Spinal cord (tissue), 10 donors: ENCODE data around the gene CLDN7. TPM values are rescaled to one million over a fixed set of nuclear protein-coding genes. Genes with fewer than 3 reads are reported as not detected.

ENCODE experiments used
- DNase-seq, 6 donors: peaks; one replicate each; pipeline versions ENCODE4 v3.0.0 to v3.0.0-alpha.2; 2013 to 2015; ENCODE audit warnings: low spot score in 6 of 6, low read depth in 4 of 6
- H3K27ac ChIP-seq: one replicate; pipeline ENCODE4 v1.5.1; 2013; ENCODE audit warnings: low read depth, low read length, control low read depth
- H3K27me3 ChIP-seq: one replicate; pipeline ENCODE4 v1.6.1; 2013; ENCODE audit warnings: low read length; ENCODE audit not compliant: control insufficient read depth, insufficient read depth
- H3K36me3 ChIP-seq: one replicate; pipeline ENCODE4 v1.6.1; 2013; ENCODE audit warnings: low read length; ENCODE audit not compliant: control insufficient read depth, insufficient read depth
- H3K4me1 ChIP-seq: one replicate; pipeline ENCODE4 v1.6.1; 2013; ENCODE audit warnings: low read length; ENCODE audit not compliant: control insufficient read depth, insufficient read depth
- H3K4me3 ChIP-seq: one replicate; pipeline ENCODE4 v1.5.1; 2013; ENCODE audit warnings: low read depth, low read length, control low read depth
- H3K9me3 ChIP-seq: one replicate; pipeline ENCODE4 v1.6.1; 2013; ENCODE audit warnings: low read length; ENCODE audit not compliant: control insufficient read depth, insufficient read depth
- WGBS: methylation state at CpG from one replicate; pipeline ENCODE4 v1.1.5; 2013; ENCODE audit warnings: missing lambda C conversion rate; ENCODE audit not compliant: insufficient coverage; 5-methylcytosine and 5-hydroxymethylcytosine counted together
- polyA plus RNA-seq, 2 donors: library from polyadenylated mRNA; unstranded; fragments of 120-200 nt; gene quantifications; one replicate each; pipeline ENCODE4 v1.2.1, GENCODE V29; 2013; ENCODE audit not compliant: insufficient read length in 2 of 2
- total RNA-seq, 2 donors: library from RNA; depleted of rRNA in 1 of 2; stranded (reverse); fragments of 120-200 nt in 1 of 2; fragments of >200 nt in 1 of 2; gene quantifications; one replicate each; pipeline versions ENCODE4 v1.2.3 to v1.2.4, GENCODE V29; 2013 to 2014
- donor health status: healthy.

The CLDN7 gene
- total and polyA plus RNA-seq, 4 donors: 0.79 to 2.3 (median 1.3) TPM

DNA sequence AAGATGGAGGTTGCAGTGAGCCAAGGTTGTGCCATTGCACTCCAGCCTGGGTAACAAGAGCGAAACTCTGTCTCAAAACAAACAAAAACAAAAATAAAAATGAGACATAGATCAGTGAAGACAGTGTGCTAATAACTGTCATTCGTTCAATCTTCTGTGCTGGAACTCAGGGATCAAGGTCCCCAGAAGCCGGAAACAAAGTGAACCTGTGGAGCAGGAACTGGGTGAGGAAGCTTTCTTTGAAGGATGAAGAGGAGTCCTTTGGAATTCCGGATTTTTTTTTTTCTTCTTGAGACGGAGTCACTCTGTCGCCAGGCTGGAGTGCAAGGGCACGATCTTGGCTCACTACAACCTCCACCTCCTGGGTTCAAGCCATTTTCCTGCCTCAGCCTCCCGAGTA, 17.2 kb upstream of the CLDN7 start:
- WGBS: 91% methylated on average over 5 of the region's 8 CpGs
- H3K27me3 ChIP-seq: peaks cover 23% of the 10 kb centered on the region
- DNase-seq: no peak

DNA sequence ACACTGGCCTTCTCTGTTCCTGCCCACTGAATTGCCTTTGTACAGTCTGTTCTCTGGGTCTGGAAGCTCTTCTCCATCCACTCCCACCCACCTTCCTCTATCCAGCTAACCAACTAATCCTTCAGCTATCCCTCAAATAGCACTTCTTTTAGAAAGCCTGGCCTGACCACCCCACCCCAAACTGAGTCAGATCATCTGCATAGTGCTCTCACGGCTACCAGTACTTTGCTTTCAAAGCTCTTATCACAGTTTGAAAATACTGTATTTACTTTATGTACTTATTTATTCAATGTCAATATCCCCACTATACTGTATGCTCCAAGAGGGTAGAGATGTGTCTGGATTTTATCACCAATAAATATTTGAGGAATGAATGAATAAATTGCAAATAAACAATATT, 4.5 kb upstream of the CLDN7 start:
- H3K4me3 ChIP-seq: no peak overlapping the region
- DNase-seq: no peak
- peaks cover 36% of the 10 kb centered on the region for H3K27me3 ChIP-seq
- H3K36me3 ChIP-seq: no peaks in the 10 kb centered on the region
- WGBS: no CpG with 5 or more reads among the region's 1 CpG
- H3K4me1 ChIP-seq: peaks cover 13% of the 10 kb centered on the region
- H3K9me3 ChIP-seq: no peaks in the 10 kb centered on the region
- no peak overlapping the region for H3K27ac ChIP-seq

More for the DNA sequence above, 17.2 kb upstream of the CLDN7 start:
- peaks cover 25% of the 10 kb centered on the region for H3K4me1 ChIP-seq
- H3K9me3 ChIP-seq: no peaks in the 10 kb centered on the region
- H3K27ac ChIP-seq: no peak overlapping the region
- H3K36me3 ChIP-seq: no peaks in the 10 kb centered on the region
- no peak overlapping the region for H3K4me3 ChIP-seq

DNA sequence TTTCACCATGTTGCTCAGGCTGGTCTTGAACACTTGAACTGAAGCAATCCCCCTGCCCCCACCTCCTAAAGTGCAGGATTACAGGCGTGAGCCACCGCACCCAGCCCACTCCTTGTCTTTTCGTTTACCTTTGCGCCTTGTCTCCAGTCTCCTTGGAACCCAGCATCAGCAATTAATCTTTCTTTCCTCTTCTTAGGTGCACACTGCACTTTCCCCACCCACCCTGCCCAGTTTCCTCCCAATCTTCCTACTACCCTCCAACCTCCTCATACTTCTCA, 1.5 kb upstream of the CLDN7 start:
- H3K4me1 ChIP-seq: peaks cover 24% of the 10 kb centered on the region
- 61% methylated on average over 4 of the region's 4 CpGs for WGBS
- no peaks in the 10 kb centered on the region for H3K9me3 ChIP-seq
- H3K27ac ChIP-seq: no peak overlapping the region
- DNase-seq: no peak
- peaks cover 14% of the 10 kb centered on the region for H3K36me3 ChIP-seq
- no peak overlapping the region for H3K4me3 ChIP-seq
- H3K27me3 ChIP-seq: peaks cover 53% of the 10 kb centered on the region

DNA sequence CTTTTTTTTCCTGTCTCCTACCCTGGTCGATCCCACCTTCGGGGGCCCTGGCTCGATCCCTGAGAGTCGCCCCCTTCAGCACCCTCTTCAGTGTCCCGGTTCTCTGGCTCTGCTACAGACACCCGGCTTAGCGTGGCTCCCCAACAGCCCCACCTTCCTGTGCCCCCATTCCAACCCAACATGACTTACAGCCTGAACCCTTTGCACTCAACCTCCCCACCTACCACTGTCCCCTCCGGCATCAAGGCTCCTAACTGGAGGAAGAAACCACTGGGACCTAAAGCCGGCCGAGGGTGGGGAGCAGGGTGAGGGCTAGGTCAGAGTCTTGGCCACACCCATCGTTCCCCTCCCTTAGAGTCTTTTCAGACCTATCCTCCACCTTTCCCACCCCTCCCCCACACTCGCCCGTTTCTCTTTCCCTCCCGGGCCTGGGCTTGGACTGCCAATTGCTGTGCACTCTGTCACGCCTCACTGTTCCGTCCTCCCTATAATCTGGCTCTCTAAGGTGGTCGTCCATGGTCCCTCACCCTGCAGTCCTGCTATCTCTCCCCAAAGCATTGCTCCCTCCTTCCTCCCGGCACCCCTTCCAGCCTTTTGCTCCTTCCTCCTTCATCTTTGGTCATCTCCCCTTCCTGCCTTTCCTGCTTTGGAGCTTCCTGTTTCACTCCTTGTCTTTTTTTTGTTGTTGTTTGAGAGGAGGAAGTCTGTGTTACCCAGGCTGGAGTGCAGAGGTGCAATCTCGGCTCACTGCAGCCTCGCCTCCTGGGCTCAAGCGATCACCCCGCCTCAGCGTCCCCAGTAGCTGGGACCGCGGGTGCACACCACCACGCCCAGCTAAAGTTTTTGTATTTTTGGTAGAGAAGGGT, 890 bp upstream of the CLDN7 start:
- no peaks in the 10 kb centered on the region for H3K9me3 ChIP-seq
- no peak overlapping the region for H3K27ac ChIP-seq
- peaks cover 19% of the 10 kb centered on the region for H3K36me3 ChIP-seq
- H3K4me1 ChIP-seq: peaks cover 24% of the 10 kb centered on the region
- no peak for DNase-seq
- 14% methylated on average over 18 of the region's 26 CpGs for WGBS
- peaks cover 53% of the 10 kb centered on the region for H3K27me3 ChIP-seq
- no peak overlapping the region for H3K4me3 ChIP-seq

DNA sequence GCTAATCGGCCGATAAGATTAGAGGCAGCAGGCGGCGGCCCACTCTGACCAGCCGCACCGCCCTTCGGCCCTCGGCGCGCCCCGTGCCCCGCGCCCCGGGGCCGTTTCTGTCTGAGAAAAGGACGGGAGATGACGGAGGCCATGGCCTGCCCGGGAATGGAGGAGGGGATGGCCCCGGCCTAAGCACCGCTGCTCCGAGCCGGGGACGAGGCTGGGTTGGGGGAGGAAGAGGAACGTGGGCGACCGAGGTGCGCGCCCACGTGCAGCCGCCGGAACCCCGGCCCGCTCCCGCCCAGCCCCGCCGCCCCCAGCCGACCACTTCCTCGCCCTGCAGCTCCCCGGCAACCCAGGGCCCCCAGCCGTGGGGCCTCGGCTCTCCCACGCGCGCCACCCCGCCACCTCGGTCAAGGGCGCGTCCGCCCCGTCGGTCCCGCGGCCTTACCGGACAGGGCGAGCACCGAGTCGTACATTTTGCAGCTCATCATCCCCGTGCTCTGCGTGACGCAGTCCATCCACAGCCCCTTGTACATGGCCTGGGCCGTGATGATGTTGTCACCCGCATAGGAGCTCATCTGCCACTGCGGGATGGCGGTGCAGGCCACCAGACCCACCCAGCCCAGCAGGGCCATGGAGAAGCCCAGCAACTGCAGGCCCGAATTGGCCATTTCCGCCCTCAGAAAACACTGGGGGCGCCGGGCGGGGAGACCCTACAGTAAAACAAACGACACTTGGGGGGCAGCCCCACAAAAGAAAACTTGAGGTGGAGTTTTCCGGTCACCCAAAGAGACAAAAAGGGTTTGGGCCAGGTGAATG, 693 bp downstream of the CLDN7 start:
- no peaks in the 10 kb centered on the region for H3K9me3 ChIP-seq
- H3K4me3 ChIP-seq: peak overlapping the region; percentile 9
- no peak overlapping the region for H3K27ac ChIP-seq
- no peak for DNase-seq
- peaks cover 35% of the 10 kb centered on the region for H3K36me3 ChIP-seq
- H3K4me1 ChIP-seq: peaks cover 24% of the 10 kb centered on the region
- WGBS: 2% methylated on average over 69 of the region's 71 CpGs
- peaks cover 50% of the 10 kb centered on the region for H3K27me3 ChIP-seq

DNA sequence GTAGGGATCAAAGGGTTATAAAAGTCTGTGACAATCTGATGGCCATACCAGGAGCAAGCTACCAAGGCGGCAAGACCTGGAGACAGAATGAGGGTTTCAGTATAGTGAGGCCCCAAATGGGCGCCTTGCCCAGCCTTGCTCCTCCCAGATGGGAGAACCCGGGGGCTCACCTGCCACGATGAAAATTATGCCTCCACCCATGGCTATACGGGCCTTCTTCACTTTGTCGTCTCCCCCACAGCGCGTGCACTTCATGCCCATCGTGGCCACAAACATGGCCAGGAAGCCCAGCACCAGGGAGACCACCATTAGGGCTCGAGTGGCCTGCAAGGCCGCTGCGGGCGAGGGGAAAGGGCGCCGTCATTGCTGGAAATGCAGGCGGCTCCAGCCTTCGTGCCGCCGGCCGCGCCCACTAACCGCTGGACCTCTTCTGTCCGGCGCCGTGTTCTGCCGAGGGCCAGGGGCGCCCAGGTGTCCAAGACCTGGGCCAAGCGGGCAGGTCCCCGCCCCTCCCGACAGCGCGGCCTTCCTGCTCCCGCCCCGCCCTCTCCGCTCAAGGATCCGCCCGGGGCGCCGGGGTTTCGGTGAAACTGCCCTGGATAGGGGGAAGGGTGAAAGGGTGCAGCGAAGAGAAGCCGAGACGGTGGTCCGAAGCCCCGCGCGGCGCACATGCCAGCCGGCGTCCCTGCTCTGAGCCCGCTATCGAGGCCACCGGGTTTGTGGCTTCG, 1.5 kb downstream of the CLDN7 start:
- Histone ChIP-seq H3K36me3 (peaks cover 43% of the 10 kb centered on the region), H3K27me3 (peaks cover 48% of the 10 kb centered on the region), H3K4me3 (peak overlapping the region; percentile 9), H3K4me1 (peaks cover 24% of the 10 kb centered on the region), H3K9me3 (no peaks in the 10 kb centered on the region), H3K27ac (no peak overlapping the region)
- 6% methylated on average over 54 of the region's 54 CpGs for WGBS
- DNase-seq: no peak

DNA sequence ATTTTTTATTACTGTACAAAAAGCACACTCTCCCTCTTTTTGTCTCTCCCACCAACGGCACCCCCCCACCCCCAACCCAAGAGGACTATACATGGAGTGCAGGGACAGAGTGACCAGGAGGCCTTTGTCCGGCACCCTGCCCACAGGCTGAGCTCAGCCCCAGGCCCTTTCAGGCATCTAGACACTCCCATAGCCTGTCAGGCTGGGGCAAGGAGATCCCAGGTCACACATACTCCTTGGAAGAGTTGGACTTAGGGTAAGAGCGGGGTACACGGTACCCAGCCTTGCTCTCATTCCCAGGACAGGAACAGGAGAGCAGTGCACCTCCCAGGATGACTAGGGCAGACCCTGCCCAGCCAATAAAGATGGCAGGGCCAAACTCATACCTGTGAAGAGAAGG, 2.1 kb downstream of the CLDN7 start:
- Histone ChIP-seq H3K27me3 (peaks cover 47% of the 10 kb centered on the region), H3K4me1 (peaks cover 24% of the 10 kb centered on the region), H3K27ac (no peak overlapping the region), H3K4me3 (no peak overlapping the region), H3K36me3 (peaks cover 49% of the 10 kb centered on the region), H3K9me3 (no peaks in the 10 kb centered on the region)
- no peak for DNase-seq
- 100% methylated on average over 3 of the region's 4 CpGs for WGBS

DNA sequence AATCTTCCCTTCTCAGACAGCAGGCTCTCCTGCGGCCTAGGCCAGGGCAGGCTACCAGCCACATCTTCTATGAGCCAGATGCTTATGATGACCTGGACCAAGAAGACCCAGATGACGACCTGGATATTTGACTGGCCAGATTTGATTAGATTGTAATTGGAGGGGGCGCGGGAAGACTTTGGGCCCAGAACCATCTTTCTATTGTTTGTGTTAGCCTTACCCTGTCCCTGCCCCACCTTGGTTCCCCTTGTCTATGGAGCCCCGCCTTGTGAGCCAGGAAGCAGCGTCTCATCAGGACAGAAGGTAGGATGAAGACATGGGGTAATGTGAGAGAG, 2.8 kb downstream of the CLDN7 start:
- DNase-seq: no peak
- H3K9me3 ChIP-seq: no peaks in the 10 kb centered on the region
- no peak overlapping the region for H3K27ac ChIP-seq
- no peak overlapping the region for H3K4me3 ChIP-seq
- H3K27me3 ChIP-seq: peaks cover 45% of the 10 kb centered on the region
- peaks cover 55% of the 10 kb centered on the region for H3K36me3 ChIP-seq
- WGBS: 88% methylated on average over 1 of the region's 6 CpGs
- peaks cover 24% of the 10 kb centered on the region for H3K4me1 ChIP-seq

DNA sequence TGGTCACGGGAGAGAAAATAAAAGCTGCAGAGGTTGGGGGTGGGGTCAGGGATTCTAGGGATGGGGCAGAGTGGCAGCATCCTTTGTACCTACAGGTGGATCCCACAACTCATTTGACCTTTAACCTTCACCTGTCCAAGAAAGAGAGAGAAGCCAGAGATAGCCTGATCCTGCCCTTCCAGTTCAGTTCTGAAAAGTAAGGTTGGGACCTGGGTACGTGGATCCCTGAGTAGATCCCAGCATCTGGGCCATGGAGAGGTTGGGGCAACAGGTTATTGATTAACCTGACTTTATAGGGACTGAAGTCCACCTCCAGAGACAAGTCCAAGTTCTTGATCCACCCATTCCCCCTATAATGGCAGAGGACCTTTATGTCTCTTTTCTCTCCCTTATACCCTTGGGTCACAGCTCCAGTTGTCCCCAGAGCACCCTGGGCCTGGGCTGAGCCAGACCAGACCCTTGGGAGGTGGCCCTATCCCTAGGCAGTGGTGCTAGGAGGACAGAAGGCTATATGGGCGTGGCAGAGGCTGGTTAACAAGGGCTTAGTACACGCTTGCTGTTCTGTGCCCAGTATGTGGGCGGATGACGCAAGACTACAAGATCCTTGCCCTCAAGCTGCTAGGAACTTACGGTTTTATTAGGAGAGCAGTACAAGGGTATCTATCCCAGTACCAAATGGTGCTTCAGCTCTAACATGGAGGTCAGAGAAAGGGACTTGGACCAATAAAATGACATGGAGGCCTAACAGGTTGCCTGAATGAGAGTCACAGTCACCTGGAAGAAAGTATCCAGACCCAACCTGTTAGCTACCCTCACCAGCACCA, 3.3 kb downstream of the CLDN7 start:
- Histone ChIP-seq H3K36me3 (peaks cover 57% of the 10 kb centered on the region), H3K4me1 (peaks cover 24% of the 10 kb centered on the region), H3K27ac (no peak overlapping the region), H3K9me3 (no peaks in the 10 kb centered on the region), H3K4me3 (no peak overlapping the region), H3K27me3 (peaks cover 40% of the 10 kb centered on the region)
- WGBS: 91% methylated on average over 6 of the region's 7 CpGs
- DNase-seq: no peak
